HG03469 (cell line): Measurements from ENCODE around the gene POU3F1.

Experiments
- ATAC-seq: cut with Tn5 transposase; IDR thresholded peaks from one replicate; pipeline ENCODE4 v1.9.1; 2021; ENCODE audit warnings: mild to moderate bottlenecking, moderate library complexity, moderate number of reproducible peaks; ENCODE audit not compliant: unreplicated experiment

POU3F1 gene

DNA sequence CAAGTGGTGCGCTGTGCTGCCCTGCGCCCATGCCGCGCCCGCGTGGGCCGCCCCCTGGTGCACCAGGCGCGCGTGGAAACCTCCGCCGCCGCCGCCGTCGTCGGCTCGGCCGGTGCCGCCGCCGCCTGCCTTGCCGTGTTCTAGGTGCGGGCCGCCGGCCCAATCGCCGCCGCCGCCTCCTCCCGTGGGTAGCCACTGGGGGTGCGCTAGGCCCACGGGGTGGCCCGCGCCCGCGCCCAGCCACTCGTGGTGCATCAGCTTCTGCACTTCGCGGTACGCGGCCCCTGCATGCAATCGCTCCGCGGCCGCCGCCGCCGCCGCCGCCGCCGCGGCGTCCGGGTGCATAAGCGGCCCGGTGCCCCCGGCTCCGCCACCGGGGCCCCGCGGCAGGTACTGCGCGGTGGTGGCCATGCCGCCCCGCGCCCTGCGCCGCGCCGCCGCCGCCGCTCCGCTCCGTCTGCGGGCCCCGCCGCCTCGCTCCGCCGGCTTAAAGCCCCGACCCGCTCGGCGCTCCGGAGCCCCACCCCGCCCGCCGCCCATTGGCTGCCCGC, at the start of gene POU3F1:
POU3F1 (minus strand) TSS at position 461 of the 551 bp plus-strand sequence; CDS start at position 411, 50 bp downstream.
- ATAC-seq, result no peak

DNA sequence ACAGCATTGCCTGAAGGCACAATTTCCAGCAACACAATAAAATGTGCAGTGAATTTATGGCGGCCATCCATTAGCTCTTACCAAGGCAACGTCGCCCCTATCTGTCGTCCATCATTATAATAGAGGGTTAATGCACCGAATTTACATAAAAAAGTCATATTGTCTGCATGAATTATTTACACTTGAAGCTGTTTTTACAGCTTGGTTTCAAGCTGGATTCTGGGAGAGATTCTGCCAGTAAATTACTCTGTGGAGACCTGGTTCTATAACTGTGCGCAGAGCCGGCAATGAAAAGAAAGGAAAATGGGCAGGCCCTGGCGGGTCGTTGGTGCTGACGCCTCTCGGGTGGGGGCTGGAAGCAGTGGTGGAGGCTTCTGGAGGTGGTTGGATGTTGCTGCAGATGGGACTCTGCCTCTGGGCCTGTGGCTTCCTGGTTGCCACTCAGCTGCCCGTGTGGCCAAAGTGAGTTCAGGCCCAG, 48.9 kb upstream of the POU3F1 start:
- no peak for ATAC-seq

GRCh38 chr1:38094711-38095290, 48.2 kb upstream of the POU3F1 start:
- ATAC-seq, result no peak

DNA sequence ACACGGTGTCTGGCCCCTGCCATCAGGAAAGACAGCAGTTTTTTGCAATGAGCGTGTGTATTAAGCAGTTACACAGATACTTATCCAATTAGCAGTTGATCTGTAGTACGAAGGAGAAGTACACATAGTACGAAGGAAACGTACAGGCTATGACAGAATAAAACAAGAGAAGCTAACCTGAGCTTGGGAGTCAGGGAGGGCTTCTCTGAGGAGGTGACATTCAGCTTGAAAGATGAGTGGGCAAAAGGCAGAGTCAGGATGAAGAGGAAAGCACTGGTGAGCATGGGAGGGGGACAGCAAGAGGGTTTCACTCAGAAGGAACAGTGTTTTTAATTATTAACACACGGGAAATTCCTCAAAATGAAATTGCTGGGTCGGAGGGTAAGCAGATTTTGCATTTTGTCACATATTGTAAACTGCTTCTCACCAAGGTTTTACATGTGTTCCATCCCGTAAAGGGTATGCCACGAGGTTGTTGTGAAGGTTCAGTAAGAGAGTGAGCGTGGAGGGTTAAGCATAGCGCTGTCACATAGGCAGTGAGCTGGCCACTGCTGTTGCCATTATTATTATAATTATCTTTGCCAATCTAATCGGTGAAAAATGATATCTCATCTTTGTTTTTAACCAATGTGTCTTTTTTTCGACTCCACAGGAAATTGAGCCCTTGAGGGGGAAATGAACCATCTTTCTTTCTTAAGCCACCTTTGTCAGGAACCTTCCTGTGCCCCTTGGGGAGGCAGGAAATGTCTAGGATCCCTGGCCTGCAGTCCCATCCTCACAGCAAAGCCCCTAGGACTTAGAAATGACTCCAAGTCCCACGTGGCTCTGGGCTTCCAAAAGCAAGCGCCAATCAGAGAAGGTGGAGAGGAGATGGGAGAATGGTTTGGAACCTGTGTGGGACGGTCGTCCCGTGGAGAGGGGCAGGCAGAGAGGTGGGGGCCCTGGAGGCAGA, 47.3 kb upstream of the POU3F1 start:
- ATAC-seq, result no peak

DNA sequence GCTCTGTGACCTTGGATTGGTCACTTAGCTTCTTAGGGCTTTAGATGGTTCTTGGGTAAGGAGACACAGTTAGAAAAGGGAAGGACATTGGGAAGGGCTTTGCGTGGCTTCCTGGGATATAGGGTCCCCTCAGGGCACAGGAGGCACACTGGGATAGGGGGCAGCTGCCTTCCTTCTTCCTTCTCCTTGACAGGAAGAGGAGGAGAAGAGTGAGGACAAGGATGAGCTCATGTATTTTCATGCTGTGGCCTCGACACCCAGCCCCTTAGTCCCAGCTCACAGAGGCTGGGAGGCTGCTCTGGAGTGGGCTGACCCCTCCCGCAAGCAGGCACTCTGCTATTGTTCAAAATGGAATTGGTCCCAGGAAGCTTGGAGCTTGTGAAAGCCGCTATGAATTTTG, 45.7 kb upstream of the POU3F1 start:
- no peak for ATAC-seq

DNA sequence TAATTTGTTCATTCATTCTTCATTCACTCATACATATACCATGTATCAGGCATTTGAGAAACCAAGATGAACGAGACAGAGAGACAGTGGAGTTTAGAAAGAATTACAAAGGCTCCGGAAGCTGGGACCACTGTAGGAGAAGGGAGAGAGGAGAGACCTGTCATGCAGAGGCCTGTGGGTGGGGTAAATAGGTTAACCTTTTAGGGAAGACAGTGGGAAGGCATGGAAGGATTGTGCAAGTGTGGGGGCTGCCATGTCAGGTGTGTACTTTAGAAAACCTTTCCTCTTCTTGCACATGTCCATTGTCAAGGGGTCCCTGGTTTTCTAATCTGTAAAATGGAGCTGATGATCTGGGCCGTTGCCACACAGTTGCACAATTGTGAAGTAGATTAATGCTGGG, 44.2 kb upstream of the POU3F1 start:
- ATAC-seq, result no peak

DNA sequence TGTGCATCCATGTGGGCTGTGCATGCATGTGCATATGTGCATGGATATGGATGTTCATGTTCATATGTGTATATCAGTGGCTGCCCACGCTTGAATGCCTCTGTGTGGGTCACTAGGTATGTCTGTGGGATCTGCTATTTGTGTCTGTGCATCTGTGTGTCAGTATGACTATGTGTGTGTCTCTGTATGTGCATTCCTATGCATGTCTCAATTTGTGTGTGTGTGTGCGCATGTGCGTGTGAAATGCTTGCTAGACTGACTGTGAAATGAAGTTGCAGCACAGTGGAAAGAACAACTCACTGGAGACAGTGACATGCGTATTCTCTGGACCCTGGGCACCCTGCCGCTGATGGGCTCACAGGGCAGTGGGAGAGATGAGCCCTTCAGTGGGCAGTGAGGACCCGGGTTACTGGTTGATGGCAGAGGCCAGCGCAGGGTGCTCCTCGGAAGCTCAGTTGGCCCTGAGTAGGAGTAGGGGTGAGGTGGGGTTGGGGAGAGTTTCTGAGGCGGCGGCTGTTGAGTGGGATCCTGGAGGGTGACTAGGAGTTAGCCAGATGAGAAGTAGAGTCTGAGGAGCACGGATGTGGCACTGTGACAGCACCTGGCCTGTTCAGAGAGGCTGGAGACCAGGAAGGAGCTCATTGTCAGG, 43.2 kb upstream of the POU3F1 start:
- no peak for ATAC-seq

GRCh38 chr1:38088791-38089190, 42.2 kb upstream of the POU3F1 start:
- no peak for ATAC-seq

DNA sequence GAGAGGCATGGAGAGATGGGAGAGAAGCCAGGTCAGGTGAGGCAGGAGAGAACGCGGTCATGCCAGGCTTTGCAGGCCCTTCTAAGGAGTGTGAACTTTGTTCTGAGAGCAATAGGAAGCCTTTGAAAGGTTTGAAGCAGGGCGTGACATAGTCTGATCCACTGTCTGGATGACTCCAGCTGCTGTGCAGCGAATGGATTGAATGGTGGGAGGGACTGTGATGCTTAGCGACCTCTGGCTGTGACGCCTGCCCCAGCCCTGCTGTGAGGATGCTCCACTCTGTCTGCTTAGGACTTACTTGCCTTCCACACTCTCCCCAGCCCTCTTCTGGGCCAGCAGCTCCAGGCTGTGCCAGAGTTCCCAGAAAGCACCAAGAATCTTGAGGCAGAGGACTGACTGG, 41.8 kb upstream of the POU3F1 start:
- ATAC-seq, result no peak

- no peak for ATAC-seq
Measured at GRCh38 chr1:38087676-38088075, 41.1 kb upstream of the POU3F1 start.

GRCh38 chr1:38085666-38086330, 39.2 kb upstream of the POU3F1 start:
- no peak for ATAC-seq

- ATAC-seq, result no peak
Measured at GRCh38 chr1:38084700-38085099, 38.1 kb upstream of the POU3F1 start.

- no peak for ATAC-seq
Measured at GRCh38 chr1:38084113-38084512, 37.5 kb upstream of the POU3F1 start.

DNA sequence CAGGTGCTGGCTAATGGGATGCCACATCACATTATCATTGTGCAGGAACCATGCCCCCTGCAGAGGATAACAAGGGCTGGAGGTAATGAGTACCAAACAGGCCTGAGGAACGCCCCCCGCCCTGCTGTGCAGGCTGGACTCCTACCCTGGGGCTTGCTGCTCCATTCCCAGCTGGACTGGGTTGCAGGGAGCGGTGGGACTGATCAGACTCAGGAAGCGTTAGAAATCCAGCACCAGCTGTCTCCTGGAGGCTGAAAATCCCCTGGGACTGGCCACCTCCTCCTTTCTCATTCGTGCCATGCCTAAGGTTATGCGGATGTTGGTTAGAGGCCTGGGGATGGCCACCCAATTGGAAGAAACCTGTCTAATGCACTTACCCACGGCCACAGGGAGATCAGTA, 36.9 kb upstream of the POU3F1 start:
- no peak for ATAC-seq

DNA sequence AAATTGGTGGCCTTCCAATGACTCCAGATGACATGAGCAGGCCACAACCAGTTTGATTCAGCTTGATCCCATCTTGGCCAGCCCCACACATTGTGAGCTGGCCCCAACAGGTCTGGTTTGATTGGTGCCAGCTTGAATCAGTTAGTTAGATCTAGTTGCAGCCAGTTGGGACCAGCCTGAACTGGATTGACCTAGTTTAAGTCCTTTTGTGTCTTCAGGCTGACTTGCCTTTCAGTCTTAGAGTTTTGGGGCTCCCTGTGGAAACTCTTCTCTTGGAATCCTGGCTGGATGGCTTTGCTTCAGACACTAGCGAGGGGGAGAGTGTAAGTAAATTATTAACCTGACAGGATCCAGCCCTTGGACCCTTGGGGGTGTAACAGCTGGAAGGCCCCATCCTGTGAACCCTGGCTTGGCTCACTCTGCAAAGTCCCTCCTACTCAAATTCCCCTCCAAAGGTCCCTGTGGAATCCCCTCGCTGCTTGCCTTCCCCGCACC, 36.2 kb upstream of the POU3F1 start:
- no peak for ATAC-seq

DNA sequence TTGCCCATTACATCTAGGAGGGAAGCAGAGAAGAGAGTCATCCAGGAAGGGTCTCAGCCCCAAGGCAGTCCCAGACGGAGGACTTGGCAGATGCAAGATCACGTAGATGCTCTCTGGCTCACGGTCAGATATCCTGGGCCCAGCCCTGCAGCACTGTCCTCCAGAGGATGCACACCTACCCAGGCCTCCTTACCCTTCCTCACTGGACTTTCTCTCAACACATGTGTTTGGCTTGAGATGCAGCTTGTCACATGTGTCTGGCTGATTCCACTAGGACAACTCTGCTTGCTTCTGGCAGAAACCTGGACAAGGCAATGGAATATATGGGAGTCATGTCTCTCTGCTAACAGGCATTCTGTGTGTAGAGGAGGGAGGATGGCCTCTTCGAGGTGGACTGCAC, 32.4 kb upstream of the POU3F1 start:
- no peak for ATAC-seq

DNA sequence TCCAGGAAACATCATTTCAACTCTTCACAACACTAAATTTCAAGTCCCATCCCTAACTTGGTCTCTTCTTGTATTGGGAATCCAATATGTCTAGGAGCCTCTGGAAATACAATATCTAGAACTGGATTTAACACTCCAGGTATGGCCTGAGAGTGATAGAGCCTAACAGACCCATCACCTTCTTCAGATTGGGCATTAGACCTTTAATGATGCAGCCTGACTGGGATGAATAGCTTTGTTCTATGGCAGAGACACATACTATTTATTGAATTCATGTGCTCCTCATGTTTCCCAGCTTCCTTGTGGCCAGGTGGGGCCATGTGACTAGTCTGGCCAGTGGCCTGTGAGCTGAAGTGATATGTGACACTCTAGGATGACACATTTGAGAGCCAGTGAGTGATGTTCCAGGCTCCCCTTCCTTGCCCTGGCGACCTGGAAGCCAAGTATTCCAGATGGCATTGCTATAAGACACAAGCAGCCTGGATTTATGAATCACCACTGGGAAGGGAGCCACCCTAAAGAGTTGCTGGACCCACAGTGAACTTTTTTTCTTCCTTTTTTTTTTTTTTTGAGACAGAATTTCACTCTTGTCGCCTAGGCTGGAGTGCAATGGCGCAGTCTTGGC, 31.0 kb upstream of the POU3F1 start:
- ATAC-seq, result no peak

DNA sequence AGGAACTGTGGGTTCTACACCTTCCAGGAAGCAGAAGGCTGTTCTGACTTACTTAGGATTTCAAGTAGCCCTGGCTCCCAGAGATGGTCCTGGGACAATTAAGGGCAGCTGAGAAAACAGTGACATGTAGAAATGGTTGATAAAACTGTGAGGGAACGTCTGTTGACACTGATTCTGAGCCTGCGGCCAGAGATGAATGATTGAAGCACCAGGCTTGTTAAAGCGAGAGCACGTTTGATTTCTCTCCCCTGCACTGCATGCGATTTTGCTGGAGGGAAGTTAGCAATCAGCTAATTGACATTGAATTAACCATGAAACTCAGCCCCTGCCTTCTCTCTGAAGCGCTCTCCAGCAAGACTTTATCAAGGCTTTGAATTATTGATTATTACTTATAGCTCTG, 29.9 kb upstream of the POU3F1 start:
- ATAC-seq, result no peak

GRCh38 chr1:38076038-38076437, 29.4 kb upstream of the POU3F1 start:
- ATAC-seq, result no peak

DNA sequence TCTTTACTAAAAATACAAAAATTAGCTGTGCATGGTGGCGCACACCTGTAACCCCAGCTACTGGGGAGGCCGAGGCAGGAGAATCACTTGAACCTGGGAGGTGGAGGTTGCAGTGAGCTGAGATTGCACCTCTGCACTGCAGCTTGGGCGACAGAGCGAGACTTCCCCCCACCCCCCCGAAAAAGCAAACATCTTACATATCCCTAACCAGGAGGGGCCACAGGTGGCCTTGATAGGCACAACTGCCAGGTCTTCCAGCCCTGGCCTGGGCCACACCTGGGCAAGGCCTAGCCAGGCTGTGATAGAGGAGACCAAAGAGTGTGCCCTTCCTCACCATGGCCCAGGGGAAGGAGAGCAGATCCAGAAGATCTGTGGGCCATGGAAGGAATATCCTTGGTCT, 28.6 kb upstream of the POU3F1 start:
- no peak for ATAC-seq
